BJ (cell line): Measurements from ENCODE around the gene XRCC6. TPM values are rescaled to one million over a fixed set of nuclear protein-coding genes. Genes with fewer than 3 reads are reported as not detected.

ENCODE experiments used
- CTCF ChIA-PET: fragments of 350-600 bp; formaldehyde crosslinking; extraction: SDS; loops from one replicate; lab custom pipeline; 2021; ENCODE audit warnings: antibody characterized with exemption, inconsistent platforms; lab: Yijun Ruan, JAX
- POLR2A ChIA-PET: fragments of 300-600 bp; sonication (Branson Sonifier 250); formaldehyde crosslinking; extraction: SDS; loops from one replicate; lab custom pipeline; 2021; ENCODE audit warnings: antibody characterized with exemption; lab: Charles Lee
- DNase-seq: peaks from one replicate; pipeline ENCODE4 v3.0.0-alpha.2; 2011; ENCODE audit warnings: low read depth
- H3K27me3 ChIP-seq: 2 replicates; pipeline ENCODE4 v1.6.0; 2011; ENCODE audit warnings: low read length; ENCODE audit not compliant: control insufficient read depth, insufficient read depth
- H3K36me3 ChIP-seq: 2 replicates; pipeline ENCODE4 v1.5.1; 2011; ENCODE audit warnings: low read length; ENCODE audit not compliant: control insufficient read depth, insufficient read depth
- H3K4me3 ChIP-seq: 2 replicates; pipeline ENCODE4 v1.5.1; 2011; ENCODE audit warnings: low read depth, mild to moderate bottlenecking, control low read depth, low read length
- CTCF ChIP-seq: IDR thresholded peaks from 2 replicates; pipeline ENCODE4 v1.5.1; 2011; ENCODE audit warnings: low read depth, mild to moderate bottlenecking, control low read depth, inconsistent platforms, low read length, moderate library complexity; ENCODE audit not compliant: insufficient read depth
- polyA plus RNA-seq: library from polyadenylated mRNA; depleted of rRNA; stranded (reverse); fragments of >200 nt; gene quantifications from 2 replicates; pipeline ENCODE4 v1.2.3, GENCODE V29; 2011

The XRCC6 gene
- polyA plus RNA-seq, 1 experiment: 105 TPM

- no peak for DNase-seq
- CTCF ChIA-PET: interaction anchor here (0.7 to 3.6 kb wide), 23 partner anchors 9 to 196 kb away, joined by 3 to 55 read pairs (median 7); partner anchors contain the start of genes CSDC2, PMM1 and POLR3H
- Histone ChIP-seq H3K4me3 (no peak overlapping the region), H3K27me3 (no peaks in the 10 kb centered on the region), H3K36me3 (peaks cover 15% of the 10 kb centered on the region)
- 0 out of 2 replicates have a peak, but pooled peaks have one; percentile 9 for TF ChIP-seq CTCF
- POLR2A ChIA-PET: no interaction called here
Measured at GRCh38 chr22:41598081-41598480, 23.0 kb upstream of the XRCC6 start.

GRCh38 chr22:41598891-41599635, 22.0 kb upstream of the XRCC6 start:
- Histone ChIP-seq H3K36me3 (peaks cover 17% of the 10 kb centered on the region), H3K27me3 (no peaks in the 10 kb centered on the region), H3K4me3 (no peak overlapping the region)
- ChIA-PET POLR2A (interaction anchor here (0.6 kb wide), 1 partner anchor 9 kb away, joined by 12 read pairs; the partner anchor contains the start of gene PMM1), CTCF (interaction anchor here (0.6 to 3.6 kb wide), 10 partner anchors 17 to 198 kb away, joined by 3 to 55 read pairs (median 16); partner anchors contain the start of genes CSDC2 and POLR3H)
- no peak for DNase-seq
- no peak for TF ChIP-seq CTCF

GRCh38 chr22:41600976-41601375, 20.1 kb upstream of the XRCC6 start:
- peaks cover 25% of the 10 kb centered on the region for H3K36me3 ChIP-seq
- DNase-seq: no peak
- no peak overlapping the region for H3K4me3 ChIP-seq
- no peaks in the 10 kb centered on the region for H3K27me3 ChIP-seq
- POLR2A ChIA-PET: no interaction called here
- no peak for TF ChIP-seq CTCF
- CTCF ChIA-PET: interaction anchor here (1.0 kb wide), 1 partner anchor 16 kb away, joined by 4 read pairs; no protein-coding TSS in a partner anchor

- CTCF ChIA-PET: no interaction called here
- DNase-seq: no peak
- H3K36me3 ChIP-seq: peaks cover 36% of the 10 kb centered on the region
Measured at GRCh38 chr22:41603873-41604332, 17.2 kb upstream of the XRCC6 start.

More at GRCh38 chr22:41603873-41604332, 17.2 kb upstream of the XRCC6 start:
- Histone ChIP-seq H3K27me3 (no peaks in the 10 kb centered on the region), H3K4me3 (no peak overlapping the region)
- POLR2A ChIA-PET: no interaction called here
- no peak for TF ChIP-seq CTCF
